Calu3 (cell line): ENCODE data around the gene UBE2D4. TPM values are rescaled to one million over a fixed set of nuclear protein-coding genes. Genes with fewer than 3 reads are reported as not detected.

Experiments
- total RNA-seq: library from RNA; stranded (reverse); gene quantifications from 2 replicates; pipeline ENCODE4 v1.2.3, GENCODE V29; 2022

The UBE2D4 gene
- total RNA-seq, 1 experiment from 2014 or later = 22.7 TPM

Other genes starting within 250 kb of the UBE2D4 start
- 101 and 109 TPM in 2 replicates for gene COA1, start 196.9 kb upstream of the UBE2D4 start, total RNA-seq
- 29.8 and 36.4 TPM in 2 replicates for gene BLVRA, start 167.8 kb upstream of the UBE2D4 start, total RNA-seq
- gene MRPS24, start 56.9 kb upstream of the UBE2D4 start, total RNA-seq = 164 and 182 TPM in 2 replicates
- 44.1 and 48.3 TPM in 2 replicates for gene URGCP, start 19.8 kb upstream of the UBE2D4 start, total RNA-seq
- not detected in 2 replicates for gene SPDYE1, start 71.5 kb downstream of the UBE2D4 start, total RNA-seq
- 164 and 180 TPM in 2 replicates for gene DBNL, start 118.3 kb downstream of the UBE2D4 start, total RNA-seq
- gene PGAM2, start 139.1 kb downstream of the UBE2D4 start, total RNA-seq = 0.87 TPM in 1 of 2 replicates, not detected in the other
- 44.2 and 57.9 TPM in 2 replicates for gene POLM, start 156.1 kb downstream of the UBE2D4 start, total RNA-seq
- not detected in 2 replicates for gene AEBP1, start 177.9 kb downstream of the UBE2D4 start, total RNA-seq
- gene POLD2, start 197.1 kb downstream of the UBE2D4 start, total RNA-seq = 237 and 246 TPM in 2 replicates
- not detected in 2 replicates for gene MYL7, start 214.9 kb downstream of the UBE2D4 start, total RNA-seq